HG02840 (cell line): ENCODE results near the gene PNPLA6.

Experiments used
- ATAC-seq: cut with Tn5 transposase; IDR thresholded peaks from one replicate; pipeline ENCODE4 v1.9.1; 2021; ENCODE audit warnings: mild to moderate bottlenecking, moderate library complexity, moderate number of reproducible peaks; ENCODE audit not compliant: unreplicated experiment, low FRiP score

The PNPLA6 gene

DNA sequence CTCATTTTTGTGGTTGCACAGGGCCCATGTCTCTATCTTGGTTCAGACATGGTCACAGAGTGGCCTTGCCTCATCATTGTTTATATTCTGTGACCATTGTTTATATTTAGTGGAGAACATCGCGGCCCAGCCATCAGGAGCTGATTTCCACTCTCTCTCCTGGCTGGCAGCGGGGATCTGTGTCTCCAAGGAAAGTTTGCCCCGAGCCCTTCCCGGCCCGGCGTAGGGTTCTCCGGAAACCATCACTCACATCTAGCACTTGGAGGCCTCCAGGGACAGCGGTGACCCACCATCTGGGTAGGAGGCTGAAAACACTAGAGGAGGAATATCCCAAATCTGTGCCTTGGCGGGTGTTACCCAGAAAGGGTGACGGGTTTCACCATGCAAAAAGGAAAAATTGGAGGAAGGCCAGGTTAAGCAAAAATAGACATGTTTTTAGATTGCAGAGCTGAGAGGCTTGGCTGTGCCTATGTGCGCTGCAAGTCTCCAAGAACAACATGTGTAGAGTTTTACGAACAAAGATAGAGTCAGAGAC lies 20.3 kb upstream of the PNPLA6 start:
- no peak for ATAC-seq

DNA sequence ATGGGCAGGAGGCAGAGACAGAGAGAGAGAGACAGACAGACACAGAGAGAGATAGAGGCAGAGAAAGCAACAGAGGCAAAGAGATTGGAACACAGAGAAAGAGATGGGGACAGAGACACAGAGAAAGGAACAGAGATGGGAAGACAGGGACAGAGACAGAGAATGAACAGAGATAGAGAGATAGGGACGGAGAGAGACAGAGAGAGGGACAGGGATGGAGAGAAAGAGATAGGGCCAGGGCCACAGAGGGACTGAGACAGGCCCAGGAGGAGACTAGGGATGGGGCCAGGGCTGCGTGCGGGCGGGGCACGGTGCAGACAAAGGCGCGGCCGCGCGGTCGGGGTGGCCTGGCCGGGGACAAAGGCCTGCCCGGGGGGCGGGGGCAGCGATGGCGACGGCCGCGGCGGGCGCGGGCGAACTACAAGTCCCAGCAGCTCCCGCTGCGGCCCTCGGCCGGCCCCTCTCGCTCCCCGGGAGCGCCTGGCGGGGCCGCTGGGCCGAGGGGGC lies 19.8 kb upstream of the PNPLA6 start, which contains the start of gene ZNF358:
ZNF358 (plus strand) TSS at position 459 of the 507 bp plus-strand sequence. CDS start 3,140 bp downstream, outside the sequence.
- no peak for ATAC-seq

- no peak for ATAC-seq
Observed at GRCh38 chr19:7516333-7516732, 19.2 kb upstream of the PNPLA6 start.

GRCh38 chr19:7516878-7517277 lies 18.6 kb upstream of the PNPLA6 start:
- ATAC-seq, result no peak

GRCh38 chr19:7519361-7520130 lies 16.0 kb upstream of the PNPLA6 start:
- no peak for ATAC-seq

GRCh38 chr19:7520131-7521051 lies 15.1 kb upstream of the PNPLA6 start:
- ATAC-seq, result no peak

GRCh38 chr19:7521551-7522071 lies 13.9 kb upstream of the PNPLA6 start:
- ATAC-seq, result no peak

DNA sequence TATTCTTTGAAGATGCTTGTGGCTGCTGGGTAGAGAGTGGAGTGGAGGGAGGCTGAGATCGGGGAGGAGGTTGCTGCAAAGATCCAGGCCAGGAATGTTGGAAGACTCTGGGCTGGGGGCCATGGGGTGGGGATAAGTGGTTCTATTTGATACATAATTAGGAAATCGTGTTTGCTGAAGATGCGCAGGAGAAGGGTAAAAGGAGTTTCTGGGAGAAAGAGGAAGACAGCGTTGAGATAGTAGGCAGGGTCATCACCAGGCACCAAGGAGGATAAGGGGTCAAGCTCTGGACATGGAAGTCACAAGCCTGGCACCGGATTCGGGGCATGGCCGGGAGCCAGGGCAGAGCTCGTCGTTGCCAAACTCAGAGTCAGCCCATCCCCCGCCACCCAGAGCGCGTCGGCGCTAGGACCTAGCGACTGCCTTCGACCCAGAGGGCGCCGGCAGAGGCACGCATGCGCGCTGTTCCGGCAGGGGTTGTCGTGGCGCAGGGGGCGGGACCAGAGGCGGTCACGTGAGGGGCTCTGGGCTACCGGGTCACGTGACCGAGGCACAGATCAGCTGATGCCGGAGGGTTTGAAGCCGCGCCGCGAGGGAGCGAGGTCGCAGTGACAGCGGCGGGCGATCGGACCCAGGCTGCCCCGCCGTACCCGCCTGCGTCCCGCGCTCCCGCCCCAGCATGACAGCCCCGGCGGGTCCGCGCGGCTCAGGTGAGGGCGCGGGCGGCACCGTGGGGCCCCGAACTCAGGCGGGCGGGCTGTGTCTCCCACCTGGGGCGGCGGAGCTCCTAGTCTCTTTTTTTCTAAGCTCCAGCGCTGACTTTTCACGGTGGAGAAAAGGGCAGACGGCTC lies 13.2 kb upstream of the PNPLA6 start, which contains the start of gene MCOLN1:
MCOLN1 (plus strand) TSS at position 553 of the 851 bp plus-strand sequence; CDS start at position 680, 127 bp downstream.
- peak; percentile 90 for ATAC-seq

GRCh38 chr19:7522923-7523667 lies 12.4 kb upstream of the PNPLA6 start:
- no peak for ATAC-seq

- ATAC-seq, result no peak
Observed at GRCh38 chr19:7524523-7524922, 11.0 kb upstream of the PNPLA6 start.

GRCh38 chr19:7524992-7525739 lies 10.4 kb upstream of the PNPLA6 start:
- ATAC-seq, result no peak

GRCh38 chr19:7526059-7526929 lies 9.2 kb upstream of the PNPLA6 start:
- no peak for ATAC-seq

DNA sequence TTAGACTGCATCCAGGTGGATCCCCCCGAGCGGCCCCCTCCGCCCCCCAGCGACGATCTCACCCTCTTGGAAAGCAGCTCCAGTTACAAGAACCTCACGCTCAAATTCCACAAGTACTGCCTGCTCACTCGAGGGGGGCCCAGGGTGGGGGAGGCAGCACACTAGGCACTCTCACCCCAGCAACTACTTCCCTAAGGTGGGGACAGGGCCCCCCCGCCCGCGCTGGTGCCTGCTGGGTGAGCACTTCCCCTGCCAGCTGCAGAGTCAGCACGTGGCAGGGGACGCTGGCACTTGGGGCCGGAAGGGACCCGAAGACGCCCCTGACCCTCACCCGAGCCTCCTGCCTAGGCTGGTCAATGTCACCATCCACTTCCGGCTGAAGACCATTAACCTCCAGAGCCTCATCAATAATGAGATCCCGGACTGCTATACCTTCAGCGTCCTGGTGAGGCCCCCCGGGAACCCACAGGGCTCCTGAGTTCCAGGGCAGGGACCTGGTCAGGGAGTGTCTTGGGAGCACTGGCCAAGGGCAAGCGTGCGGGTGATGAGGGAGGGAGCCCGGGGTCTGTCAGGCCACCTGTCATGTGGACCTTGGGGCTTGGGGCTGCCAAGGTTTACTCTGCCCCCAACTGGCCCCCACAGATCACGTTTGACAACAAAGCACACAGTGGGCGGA lies 7.9 kb upstream of the PNPLA6 start:
- no peak for ATAC-seq

GRCh38 chr19:7528192-7528519 lies 7.4 kb upstream of the PNPLA6 start:
- ATAC-seq, result no peak

DNA sequence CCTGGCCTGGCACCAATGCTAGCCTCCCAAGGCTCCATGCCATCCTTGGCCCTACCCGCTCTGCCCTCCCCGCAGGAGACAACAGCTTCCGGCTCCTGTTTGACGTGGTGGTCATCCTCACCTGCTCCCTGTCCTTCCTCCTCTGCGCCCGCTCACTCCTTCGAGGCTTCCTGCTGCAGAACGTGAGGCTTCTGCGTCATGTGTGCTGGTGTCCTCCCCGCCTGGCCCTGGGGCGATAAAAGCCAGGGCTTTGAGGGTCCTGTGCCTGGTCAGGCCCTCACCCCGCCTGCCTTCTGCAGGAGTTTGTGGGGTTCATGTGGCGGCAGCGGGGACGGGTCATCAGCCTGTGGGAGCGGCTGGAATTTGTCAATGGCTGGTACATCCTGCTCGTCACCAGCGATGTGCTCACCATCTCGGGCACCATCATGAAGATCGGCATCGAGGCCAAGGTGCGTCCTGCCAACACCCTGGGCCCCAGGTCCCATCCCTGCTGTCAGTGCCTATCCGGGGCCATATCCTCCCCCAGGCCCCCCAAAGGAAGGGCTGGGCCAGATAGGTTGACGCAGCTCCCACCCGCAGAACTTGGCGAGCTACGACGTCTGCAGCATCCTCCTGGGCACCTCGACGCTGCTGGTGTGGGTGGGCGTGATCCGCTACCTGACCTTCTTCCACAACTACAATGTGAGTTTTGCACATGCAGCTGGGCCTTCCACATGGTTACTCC lies 6.8 kb upstream of the PNPLA6 start:
- ATAC-seq, result no peak

DNA sequence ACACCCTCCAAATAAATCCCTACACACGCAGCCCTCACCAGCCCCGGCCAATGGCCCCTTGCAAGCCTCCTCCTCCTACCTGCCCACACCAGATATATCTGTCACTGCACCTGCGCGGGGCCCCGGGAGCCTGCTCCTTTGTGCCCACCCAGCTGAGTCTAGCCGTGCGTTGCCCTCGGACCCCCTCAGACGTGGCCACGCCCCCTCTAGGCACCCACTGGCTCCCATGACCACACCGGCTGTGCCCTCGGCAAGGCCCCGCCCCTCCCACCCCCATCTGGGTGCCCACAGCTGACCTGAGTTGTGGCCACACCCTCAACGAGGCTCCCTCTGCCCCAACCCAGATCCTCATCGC lies 6.3 kb upstream of the PNPLA6 start:
- ATAC-seq, result no peak
